GM18873 (cell line): ENCODE measurements around the gene DCTD.

Experiments
- ATAC-seq: cut with Tn5 transposase; IDR thresholded peaks from one replicate; pipeline ENCODE4 v1.9.1; 2021; ENCODE audit warnings: mild to moderate bottlenecking, moderate library complexity, moderate number of reproducible peaks; ENCODE audit not compliant: unreplicated experiment, low FRiP score

Gene DCTD

GRCh38 chr4:182895791-182896292, 21.3 kb downstream of the DCTD start:
- no peak for ATAC-seq

GRCh38 chr4:182894681-182895275, 22.4 kb downstream of the DCTD start:
- ATAC-seq: no peak

GRCh38 chr4:182893474-182894080, 23.6 kb downstream of the DCTD start:
- no peak for ATAC-seq

DNA sequence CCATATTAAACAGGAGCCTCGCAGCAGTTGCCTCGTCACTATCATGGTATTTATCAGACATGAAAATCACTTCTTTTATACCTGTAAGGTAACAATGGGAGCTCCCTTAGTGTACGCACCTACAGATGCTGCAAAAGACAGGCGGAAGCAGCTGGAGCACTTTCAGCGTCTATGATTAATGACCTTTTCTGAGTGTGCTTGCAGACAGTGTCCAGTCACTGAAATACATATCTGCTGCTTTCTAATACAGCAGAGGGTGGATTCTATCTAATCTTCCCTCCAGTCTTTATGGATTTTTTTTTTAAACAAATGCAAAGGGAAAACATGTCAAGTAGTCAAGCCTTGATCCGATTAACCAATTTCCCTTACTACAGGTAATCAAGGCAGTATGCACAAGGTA, 24.1 kb downstream of the DCTD start:
- no peak for ATAC-seq

DNA sequence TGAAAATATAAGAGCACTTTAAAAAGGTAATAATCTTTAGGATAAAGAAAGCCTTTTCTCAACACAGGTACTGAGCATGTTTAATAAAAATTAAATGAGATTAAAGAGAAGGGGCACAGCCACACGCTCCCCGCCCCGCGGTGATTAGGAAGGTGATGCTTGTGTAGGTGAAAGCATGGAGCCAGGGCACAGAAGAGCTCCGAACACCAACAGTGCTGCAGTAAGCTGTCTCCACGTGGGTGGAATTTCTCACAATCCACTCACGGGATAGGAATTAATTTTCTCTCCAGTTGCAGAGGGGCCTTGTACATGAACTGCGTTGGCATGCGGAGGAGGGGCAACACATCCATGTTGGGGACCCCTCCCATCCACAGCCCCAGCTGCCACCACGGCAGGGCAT, 27.0 kb downstream of the DCTD start:
- no peak for ATAC-seq

DNA sequence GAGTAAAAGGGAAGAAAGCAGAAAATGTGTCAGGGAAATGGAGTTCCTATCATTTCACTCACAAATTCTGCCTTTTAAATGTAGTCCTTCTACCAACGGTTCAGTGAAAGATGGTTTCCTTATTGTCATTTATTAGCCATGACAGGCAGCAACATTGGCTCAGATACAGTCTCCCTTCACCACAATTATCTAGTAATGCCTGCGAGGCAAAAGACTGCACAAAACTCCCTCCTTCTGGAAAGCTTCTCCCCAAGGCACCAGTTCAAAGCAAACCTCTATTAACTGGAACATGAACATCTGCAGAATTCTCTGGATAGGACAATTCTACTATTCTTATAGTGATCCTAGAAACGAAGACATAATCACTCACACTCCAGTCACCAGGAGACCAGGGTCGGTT, 28.3 kb downstream of the DCTD start:
- no peak for ATAC-seq

GRCh38 chr4:182886768-182887167, 30.4 kb downstream of the DCTD start:
- no peak for ATAC-seq

DNA sequence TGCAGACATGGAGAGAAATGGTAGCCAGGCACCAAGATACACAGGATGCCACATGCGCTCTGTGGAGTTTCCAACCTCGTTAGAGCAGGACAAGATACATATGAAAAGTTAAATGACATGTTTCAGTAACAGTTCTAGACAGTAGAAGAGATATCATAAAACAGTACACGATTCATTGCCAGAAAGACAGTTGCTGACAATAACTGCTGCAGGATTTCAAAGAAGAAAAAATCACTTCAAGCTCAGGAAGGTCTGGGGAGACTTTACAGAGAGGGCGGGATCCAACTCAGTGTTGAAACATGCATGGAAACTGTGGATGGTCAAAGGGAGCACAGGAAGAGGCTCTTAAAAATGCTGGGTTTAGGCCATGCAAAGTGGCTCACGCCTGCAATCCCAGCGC, 31.0 kb downstream of the DCTD start:
- ATAC-seq: no peak

DNA sequence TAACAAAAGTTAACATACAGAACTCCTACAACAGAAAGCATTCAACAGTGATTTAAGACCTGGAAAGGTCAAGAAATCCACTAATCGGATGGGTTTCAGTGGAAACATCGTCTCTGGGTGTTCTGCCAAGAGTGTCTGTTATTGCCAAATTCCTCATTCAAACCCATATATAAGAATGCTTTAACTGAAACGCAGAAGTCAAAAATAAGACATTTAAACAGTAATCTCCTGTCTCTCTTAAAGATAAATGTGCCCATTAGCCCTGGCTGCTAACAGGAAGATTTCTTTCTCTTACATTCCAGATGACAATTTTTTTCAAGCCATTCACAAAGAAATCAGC, 31.5 kb downstream of the DCTD start:
- ATAC-seq: no peak

DNA sequence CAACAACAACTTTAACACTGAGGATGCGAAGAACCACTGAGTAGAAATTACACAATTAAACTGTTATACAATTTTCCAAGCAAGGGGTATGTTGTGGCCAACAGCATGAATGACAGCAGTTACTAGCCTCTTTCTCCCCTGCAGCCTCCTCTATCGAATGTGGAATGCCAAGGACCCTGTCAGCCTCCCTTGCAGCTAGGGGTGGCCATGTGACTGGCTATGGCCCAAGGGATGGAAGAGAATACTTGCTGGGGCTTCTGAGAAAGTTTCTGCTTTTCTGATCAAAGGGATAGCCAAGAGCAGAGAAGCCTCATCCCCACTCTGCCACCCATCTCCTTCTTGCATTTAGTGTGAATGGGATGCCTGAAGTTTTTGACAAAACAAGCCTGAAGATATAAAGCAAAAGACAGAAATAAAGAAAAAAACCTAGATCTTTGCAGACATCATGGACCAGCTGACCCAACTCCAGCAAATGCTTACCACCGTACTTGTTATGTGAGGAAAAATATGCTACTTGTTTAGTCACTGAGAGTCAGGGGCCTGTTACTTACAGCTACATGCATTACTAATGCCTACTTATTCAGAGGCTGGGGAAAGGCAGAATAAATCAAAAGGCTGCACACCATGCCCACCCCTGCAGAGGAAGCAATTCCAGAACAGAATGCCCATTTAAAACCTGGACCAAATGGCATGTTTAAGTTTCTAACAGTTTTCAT, 32.0 kb downstream of the DCTD start:
- no peak for ATAC-seq

DNA sequence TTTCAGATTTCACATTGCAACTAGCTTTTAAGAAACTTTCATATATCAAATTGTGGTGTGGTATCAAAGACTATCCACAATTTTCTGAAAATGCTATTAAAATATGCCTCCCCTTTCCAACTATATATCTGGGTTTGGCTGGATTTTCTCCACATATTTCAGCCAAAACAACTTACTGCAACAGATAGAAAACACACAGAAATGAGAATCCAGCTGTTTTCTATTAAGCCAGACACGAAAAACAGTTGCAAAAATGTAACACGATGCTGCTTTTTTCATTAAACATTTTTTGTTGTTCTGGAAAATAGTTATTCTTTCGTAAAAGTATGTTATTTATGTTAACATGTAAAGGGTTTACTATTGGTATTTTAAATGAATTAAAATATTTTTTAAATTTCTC, 33.1 kb downstream of the DCTD start:
- no peak for ATAC-seq

GRCh38 chr4:182883351-182883750, 33.8 kb downstream of the DCTD start:
- no peak for ATAC-seq

GRCh38 chr4:182881914-182882313, 35.3 kb downstream of the DCTD start:
- no peak for ATAC-seq

DNA sequence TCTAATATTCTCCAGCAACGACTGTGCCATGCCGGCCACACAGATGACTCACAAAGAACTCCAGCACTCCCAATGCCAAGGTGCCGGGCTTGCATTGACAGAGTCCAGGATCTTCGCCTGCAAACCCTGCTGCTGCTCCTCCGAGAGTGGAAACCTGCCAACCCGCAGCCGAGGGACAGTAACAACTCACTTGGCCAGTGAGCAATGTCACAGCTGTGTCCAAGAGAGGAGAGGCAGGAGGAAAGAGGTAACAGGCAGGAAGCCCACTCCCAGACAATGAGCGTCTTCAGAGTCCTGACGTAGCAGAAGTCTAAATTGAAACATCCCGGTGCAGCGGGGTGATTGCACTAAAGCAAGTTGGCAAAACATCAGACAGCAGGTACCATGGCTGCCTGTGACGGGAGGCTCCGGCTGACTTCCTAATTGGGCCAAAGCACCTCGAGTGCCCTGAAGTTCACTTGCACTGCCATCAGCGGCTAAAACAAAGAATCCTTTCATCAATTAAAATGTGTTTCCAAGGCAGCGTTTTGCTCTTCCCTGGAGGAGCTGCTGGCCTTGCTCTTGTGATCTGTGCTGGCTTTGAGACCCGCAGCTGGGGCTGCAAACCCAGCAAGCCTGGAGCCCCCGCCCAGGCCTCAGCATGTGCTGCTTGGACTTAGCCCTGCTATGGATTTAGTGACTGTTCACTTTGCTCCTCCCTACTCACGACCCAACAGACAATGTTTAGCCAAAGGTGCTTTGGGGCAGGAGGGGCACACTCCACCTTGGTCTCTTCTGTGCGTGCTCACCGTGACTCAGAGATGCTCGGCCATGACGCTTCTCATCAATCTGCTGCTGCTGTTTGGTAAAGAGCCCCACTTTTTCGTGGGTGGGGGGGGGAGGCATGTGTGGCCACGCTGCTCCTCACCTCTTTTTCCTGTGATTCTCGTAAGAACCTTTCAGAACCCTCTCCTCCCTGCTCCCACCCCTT, 36.5 kb downstream of the DCTD start:
- no peak for ATAC-seq

GRCh38 chr4:182879913-182880312, 37.3 kb downstream of the DCTD start:
- no peak for ATAC-seq

- ATAC-seq: no peak
Measured at GRCh38 chr4:182878633-182879495, 38.3 kb downstream of the DCTD start.

GRCh38 chr4:182877326-182877883, 39.8 kb downstream of the DCTD start:
- ATAC-seq: no peak

DNA sequence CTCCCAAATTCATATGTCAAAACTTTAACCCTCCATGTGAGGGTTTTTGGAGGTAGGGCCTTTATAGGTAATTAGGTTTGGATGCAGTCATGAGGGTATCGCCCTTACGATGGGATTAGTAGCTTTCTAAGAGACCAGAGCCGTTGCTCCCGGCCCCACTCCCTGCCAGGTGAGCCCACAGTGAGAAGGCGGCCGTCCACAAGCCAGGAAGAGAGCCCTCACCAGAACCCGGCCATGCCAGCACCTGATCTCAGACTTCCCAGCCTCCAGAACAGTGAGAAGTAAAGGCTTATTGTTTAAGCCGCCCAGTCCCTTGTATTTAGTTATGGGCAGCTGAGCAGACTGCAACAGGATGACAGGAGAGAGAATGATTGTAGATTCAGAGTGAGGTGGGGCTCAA, 40.8 kb downstream of the DCTD start:
- no peak for ATAC-seq
